NCI-H2227 (cell line): ENCODE results near the gene FOXD4.
"Not testable (repeated sequence)": the region's sequence is repeated elsewhere in the genome, so short reads cannot be mapped to it uniquely, and the experiment has no call there.

Source experiments
- DNase-seq: peaks from one replicate; lab custom pipeline; 2025; ENCODE audit not compliant: unreplicated experiment; lab: John Stamatoyannopoulos, UW

Gene FOXD4

GRCh38 chr9:94323-94722 is 23.9 kb downstream of the FOXD4 start:
- not testable (repeated sequence) for DNase-seq

- not testable (repeated sequence) for DNase-seq
Observed at GRCh38 chr9:93909-94308, 24.3 kb downstream of the FOXD4 start.

- not testable (repeated sequence) for DNase-seq
Observed at GRCh38 chr9:90851-91250, 27.4 kb downstream of the FOXD4 start.

GRCh38 chr9:88396-89037 is 29.7 kb downstream of the FOXD4 start:
- DNase-seq = not testable (repeated sequence)

GRCh38 chr9:87860-88259 is 30.4 kb downstream of the FOXD4 start:
- DNase-seq = not testable (repeated sequence)

- DNase-seq = not testable (repeated sequence)
Observed at GRCh38 chr9:87105-87504, 31.1 kb downstream of the FOXD4 start.

GRCh38 chr9:86697-87096 is 31.5 kb downstream of the FOXD4 start:
- not testable (repeated sequence) for DNase-seq

- not testable (repeated sequence) for DNase-seq
Observed at GRCh38 chr9:82932-83689, 35.1 kb downstream of the FOXD4 start.

GRCh38 chr9:78333-78732 is 39.9 kb downstream of the FOXD4 start:
- not testable (repeated sequence) for DNase-seq

- not testable (repeated sequence) for DNase-seq
Observed at GRCh38 chr9:76389-76788, 41.8 kb downstream of the FOXD4 start.

GRCh38 chr9:73900-74525 is 44.2 kb downstream of the FOXD4 start:
- not testable (repeated sequence) for DNase-seq

- DNase-seq = not testable (repeated sequence)
Observed at GRCh38 chr9:73076-73899, 44.9 kb downstream of the FOXD4 start.
